Fibroblast of skin of abdomen (primary cell): ENCODE data around the gene ZNF493. TPM values are rescaled to one million over a fixed set of nuclear protein-coding genes. Genes with fewer than 3 reads are reported as not detected.
A peak's percentile ranks its signal among the peaks of the same experiment; 100 is the strongest.

Experiments used
- DNase-seq: peaks from one replicate; pipeline ENCODE4 v3.0.0-alpha.2; 2013
- polyA plus RNA-seq, 2 experiments: library from polyadenylated mRNA; unstranded; fragments of 120-200 nt; gene quantifications; one replicate each; pipeline ENCODE4 v1.2.1, GENCODE V29; 2013; ENCODE audit not compliant: insufficient read length in 2 of 2

ZNF493 gene
- 3.0 TPM for polyA plus RNA-seq (2013, experiment 1 of 2; ENCODE audit: insufficient read length)
- 2.9 TPM for polyA plus RNA-seq (2013, experiment 2 of 2; ENCODE audit: insufficient read length)

DNA sequence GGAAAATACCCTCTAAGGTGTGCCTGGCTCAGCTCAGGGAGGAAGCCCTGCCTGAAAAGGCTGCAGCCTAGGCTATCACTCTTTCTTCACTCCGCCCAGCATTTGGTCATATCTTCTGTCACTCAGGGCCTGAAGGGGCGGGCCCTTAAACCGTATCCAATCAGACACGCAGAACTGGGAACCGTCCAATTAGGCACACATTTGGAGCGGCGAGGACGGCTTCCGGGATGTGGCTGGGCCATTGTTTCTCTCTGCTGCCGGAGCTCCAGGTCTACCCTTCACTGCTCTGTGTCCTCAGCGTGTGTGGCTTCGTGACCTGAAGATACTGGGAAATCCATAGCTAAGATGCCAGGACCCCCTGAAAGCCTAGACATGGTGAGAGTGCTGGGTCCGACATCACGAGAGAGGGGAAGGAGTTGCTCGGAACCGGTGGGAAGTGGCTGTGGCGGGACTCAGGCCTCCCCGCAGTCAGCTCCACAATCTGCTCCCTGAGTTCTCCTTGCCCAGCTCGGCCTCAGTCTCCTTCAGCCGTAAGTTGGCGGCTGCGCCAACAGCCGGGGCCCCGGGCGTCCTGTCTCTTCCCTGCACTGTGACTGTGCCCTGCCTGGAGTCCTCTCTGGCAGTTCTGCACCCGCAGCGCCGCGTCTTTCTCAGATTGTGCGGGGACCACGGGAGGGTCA lies at the start of gene ZNF493:
Gene ZNF493 (plus strand): TSS at position 241 of the 680 bp plus-strand sequence. CDS start 105 bp downstream, at position 346.
- DNase-seq: peak; percentile 94

DNA sequence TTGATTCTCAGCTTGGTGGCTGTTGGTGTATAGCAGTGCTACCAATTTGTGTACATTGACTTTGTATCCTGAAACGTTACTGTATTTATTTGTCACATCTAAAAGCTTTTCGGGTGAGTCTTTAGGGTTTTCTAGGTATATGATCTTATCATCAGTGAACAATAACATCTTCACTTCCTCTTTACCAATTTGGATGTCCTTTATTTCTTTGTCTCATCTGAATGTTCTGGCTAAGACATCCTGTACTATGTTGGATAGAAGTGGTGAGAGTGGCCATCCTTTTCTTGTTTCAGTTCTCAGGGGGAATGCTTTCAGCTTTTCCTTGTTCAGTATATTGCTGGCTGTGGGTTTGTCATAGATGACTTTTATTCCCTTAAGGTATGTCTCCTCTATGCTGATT lies 44.1 kb upstream of the ZNF493 start:
- DNase-seq: no peak

DNA sequence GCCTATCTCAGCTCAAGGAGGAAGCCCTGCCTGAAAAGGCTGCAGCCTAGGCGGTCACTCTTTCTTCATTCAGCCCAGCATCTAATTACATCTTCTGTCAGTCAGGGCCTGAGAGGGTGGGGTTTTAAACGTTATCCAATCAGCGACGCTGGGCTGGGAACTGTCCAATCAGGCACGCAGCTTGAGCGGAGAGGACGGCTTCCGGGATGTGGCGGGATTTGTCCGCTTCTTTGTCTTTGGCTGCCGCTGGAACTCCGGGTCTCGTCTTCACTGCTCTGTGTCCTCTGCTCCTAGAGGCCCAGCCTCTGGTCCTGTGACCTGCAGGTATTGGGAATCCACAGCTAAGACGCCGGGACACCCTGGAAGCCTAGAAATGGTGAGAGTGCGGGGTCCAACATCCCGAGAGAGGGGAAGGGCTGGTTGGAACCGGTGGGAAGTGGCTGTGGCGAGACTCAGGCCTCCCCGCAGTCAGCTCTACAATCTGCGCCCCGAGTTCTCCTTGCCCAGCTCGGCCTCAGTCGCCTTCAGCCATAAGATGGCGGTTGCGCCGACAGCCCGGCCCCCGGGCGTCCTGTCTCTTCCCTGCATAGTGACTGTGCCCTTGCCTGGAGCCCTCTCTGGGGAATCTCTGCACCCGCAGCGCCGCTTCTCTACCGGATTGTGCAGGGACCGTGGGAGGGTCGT lies 38.0 kb upstream of the ZNF493 start, which contains the start of gene ZNF738:
Gene ZNF738 (plus strand): TSS at position 233 of the 684 bp plus-strand sequence. CDS start 141 bp downstream, at position 374.
- DNase-seq: peak; percentile 95

DNA sequence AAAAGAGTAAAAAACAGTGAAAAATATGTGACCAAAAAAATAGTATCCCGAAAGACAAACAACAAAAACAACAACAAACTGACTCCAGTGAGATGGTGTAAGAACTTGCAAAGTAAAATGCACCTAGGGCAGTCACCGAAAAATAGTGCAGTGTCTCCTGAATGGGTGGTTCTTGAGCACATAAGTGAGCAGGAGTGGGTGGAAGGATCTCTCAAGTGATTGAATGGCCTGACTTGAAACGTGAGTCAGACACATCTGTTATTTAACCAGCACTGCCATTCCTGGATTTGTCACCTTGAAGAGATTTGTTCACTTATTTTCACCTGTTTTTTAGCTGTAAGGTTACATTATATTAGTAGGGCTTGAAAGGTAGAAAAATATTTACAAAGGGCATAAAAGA lies 34.6 kb upstream of the ZNF493 start:
- DNase-seq: no peak

DNA sequence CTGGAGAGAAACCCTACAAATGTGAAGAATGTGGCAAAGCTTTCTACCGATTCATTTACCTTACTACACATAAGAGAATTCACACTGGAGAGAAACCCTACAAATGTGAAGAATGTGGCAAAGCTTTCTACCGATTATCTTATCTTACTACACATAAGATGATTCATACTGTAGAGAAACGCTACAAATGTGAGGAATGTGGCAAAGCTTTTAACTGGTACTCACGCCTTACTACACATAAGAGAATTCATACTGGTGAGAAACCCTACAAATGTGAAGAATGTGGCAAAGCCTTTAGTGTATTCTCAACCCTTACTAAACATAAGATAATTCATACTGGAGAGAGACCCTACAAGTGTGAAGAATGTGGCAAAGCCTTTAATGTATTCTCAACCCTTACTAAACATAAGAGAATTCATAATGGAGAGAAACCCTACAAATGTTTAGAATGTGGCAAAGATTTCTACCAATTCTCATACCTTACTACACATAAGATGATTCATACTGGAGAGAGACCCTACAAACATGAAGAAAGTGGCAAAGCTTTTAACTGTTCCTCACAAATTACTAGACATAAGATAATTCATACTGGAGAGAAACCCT lies 12.9 kb upstream of the ZNF493 start:
- no peak for DNase-seq

DNA sequence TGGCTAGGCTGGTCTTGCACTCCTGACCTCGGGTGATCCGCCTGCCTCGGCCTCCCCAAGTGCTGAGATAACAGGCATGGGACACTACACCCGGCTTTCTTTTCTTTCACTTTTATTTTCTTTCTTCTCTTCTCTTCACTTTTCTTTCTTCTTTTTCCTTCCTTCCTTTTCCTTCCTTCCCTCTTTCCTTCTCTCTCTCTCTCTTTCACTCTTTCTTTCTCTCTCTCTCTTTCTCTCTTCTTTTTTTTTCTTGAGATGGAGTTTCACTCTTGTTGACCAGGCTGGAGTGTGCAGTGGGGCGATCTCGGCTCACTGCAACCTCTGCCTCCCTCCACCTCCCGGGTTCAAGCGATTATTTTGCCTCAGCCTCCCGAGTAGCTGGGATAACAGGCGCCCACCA lies 812 bp upstream of the ZNF493 start:
- DNase-seq: no peak

DNA sequence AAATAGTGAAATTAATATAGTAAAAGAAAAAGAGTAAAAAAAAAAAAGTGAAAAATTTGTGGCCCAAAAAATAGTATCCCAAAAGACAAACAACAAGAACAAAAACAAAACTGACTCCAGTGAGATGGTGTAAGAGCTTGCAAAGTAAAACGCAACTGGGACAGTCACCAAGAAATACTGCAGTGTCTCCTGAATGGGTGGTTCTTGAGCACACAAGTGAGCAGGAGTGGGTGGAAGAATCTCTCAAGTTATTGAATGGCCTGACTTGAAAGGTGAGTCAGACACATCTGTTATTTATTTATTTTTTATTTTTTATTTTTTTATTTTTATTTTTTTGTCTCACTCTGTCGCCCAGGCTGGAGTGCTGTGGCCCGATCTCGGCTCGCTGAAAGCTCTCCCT lies 1.9 kb downstream of the ZNF493 start:
- no peak for DNase-seq

DNA sequence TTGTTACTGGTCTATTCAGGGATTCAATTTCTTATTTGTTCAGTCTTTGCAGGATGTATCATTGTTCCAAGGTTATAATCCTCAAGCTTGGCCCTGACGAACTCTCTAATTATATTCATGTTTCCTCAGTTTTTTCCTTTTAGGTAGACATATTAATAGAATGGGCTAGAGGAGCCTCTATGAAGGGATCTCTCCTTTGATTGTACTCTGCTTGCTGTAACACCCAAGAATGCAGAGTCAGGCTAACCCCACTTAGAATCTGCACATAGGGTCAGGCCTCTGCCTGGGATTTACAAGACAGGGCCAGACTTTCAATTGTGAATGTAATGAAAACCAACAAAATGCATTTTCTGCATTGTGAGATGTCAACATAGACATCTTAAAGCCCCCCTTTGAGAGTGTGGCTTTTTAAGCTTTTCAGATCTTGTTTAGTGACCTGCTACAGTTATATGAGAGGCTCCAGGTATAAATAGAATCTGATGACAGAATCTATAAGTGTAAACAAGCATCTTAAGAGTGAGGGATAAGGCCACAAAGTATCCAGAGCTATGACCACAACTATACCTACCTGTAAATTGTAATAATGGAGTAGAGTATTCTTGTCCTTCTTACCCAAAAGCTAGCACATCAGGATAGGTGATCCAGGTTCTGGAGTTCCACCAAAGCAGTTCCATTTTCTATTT lies 5.5 kb downstream of the ZNF493 start:
- no peak for DNase-seq

DNA sequence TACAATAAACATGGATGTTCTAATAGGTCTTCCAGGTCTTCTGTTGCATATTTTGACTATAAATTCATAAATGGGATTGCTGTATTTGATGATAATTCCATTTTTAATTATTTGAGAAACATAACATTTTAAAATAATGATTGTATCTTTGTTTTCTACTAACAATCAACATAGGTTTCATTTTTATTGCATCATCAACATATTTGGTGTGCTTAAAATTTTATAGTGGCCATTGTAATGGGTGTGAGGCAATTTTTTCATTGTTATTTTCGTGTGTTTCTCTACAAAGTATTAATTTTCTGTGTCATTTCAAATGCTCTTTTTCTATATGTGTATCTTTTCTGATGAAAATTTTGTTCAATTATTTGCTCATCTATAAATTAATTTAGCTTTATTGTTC lies 13.2 kb downstream of the ZNF493 start:
- DNase-seq: no peak

DNA sequence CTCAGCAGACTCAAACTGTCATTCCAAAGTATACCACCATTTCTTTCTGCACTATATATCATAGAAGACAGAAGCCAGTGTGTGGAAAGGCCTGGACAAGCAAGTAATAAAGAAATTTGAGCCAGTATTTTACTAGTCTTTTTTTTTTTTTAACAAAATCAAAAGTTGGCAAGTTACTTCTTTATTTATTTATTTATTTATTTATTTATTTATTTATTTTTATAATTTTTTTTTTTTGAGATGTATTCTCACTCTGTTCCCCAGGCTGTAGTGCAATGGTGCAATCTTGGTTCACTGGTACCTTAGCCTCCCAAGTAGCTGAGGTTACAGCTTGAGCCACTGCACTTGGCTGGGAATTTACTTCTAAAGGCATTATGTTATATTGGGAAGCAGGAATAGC lies 25.3 kb downstream of the ZNF493 start:
- DNase-seq: no peak

DNA sequence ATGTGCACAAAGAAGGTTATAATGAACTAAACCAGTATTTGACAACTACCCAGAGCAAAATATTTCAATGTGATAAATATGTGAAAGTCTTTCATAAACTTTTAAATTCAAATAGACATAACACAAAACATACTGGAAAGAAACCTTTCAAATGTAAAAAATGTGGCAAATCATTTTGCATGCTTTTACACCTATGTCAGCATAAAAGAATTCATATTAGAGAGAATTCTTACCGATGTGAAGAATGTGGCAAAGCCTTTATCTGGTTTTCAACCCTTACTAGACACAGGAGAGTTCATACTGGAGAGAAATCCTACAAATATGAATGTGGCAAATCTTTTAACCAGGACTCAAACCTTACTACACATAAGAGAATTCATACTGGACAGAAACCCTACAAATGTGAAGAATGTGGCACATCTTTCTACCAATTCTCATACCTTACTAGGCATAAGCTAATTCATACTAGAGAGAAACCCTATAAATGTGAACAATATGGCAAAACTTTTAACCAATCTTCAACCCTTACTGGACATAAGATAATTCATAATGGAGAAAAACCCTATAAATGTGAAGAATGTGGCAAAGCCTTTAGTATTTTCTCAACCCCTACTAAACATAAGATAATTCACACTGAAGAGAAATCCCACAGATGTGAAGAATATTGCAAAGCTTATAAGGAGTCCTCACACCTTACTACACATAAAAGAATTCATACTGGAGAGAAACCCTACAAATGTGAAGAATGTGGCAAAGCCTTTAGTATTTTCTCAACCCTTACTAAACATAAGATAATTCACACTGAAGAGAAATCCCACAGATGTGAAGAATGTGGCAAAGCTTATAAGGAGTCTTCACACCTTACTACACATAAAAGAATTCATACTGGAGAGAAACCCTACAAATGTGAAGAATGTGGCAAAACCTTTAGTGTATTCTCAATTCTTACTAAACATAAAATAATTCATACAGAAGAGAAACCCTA lies 26.4 kb downstream of the ZNF493 start:
- DNase-seq: no peak

DNA sequence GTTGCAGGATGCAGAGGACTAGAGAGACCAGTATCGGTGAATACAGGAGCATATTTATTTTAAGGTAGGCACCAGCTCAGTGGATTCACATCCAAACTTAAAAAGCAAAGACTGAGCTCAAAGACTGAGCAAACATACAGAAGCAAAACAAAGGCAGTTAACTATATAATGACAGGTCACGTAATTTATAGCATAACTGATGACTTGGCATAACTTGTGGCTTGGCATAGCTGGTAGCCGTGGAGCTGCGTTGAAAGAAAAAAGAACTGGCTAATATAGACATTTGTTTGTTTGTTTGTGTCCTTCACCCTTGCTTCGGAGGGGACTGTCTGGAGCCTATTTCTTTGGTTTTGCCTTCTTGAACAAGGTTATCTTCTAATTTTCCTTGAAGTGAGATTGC lies 33.7 kb downstream of the ZNF493 start:
- DNase-seq: no peak

DNA sequence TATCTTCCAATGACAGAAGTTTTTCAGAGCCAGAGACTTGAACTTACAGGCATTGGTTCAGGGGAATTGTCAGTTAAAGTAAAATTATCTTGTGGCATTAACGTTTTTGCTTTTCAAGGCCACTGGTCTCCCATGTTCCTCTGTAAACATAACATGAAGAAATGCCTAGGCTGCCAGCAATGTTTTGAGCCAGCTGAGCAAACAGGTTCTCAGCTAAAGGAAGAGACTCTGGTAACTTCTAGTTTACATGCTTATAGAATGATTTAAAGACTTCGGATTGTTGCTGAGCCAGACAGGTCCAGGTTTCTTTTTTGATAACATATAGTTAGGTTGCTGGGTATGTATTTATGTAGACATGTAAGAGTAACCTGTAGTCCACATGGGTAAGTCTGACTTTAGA lies 35.7 kb downstream of the ZNF493 start:
- no peak for DNase-seq

DNA sequence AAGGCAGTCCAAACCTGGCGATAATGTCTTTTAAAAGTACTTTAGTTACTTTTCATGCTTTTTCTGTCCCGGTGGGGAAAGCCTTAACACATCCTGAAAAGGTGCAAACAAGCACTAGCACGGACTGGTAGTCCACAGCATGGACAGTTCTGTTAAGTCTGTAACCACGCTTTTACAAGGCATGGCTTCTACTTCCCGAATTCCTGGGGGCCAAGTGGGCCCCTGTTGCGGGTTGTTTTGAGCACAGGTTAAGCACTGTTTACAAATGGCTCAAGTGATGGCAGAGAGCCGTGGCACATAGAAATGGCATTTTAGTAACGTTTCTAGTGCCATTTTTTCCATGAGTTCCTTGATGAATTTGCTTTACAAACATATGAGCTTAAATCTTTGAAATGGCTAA lies 37.6 kb downstream of the ZNF493 start:
- DNase-seq: no peak

DNA sequence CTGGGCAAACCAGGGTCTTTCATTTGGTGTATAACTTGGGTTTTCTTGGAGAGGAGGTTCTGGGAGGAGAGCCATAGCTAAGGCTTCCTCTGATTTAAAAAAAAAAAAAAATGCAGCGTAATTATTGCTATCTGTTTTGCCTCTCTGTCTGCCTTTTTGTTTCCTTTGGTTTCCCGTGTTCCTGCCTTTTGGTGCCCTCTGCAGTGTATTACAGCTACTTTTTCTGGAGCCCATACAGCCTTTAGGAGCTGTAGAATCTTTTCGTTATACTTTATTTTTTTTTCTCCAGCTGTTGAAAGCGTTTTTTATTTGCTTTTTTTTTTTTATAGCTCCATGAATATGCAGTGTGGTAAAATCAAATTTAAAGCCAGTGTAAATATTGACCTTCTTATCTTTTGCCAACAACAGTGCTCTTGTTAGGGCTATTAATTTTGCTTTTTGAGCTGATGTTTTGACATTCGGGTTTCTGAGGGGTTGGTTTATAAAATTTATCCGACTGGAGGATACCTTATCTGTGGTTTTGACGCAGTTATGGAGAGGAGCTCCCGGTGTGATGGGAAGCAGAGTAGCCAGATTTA lies 38.1 kb downstream of the ZNF493 start:
- no peak for DNase-seq

DNA sequence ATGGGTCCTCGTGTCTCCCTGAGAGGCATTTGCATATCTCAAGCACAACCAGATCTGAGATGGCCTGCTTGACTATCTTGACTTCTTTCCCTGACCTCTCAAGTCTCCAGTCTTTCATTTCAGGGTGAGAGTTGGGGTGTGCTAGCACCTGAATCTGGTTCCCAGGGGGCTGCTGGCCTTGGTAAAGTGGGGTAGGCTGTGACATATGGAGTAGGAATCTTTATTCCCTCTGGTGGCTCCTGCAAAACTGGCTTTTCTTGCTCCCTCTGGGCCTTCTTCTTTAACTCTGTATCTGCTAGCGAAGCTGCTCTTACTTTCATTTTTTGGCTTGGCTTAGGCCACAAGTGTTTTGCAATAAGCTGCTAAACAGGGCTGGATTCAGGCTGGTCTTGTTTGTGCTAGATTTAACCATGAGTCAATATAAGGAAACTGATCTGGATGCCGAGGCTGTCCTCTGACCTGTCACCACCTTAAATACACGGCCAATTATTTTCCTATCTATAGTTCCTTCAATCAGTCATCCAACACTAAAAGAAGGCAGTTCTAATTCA lies 42.3 kb downstream of the ZNF493 start:
- no peak for DNase-seq

DNA sequence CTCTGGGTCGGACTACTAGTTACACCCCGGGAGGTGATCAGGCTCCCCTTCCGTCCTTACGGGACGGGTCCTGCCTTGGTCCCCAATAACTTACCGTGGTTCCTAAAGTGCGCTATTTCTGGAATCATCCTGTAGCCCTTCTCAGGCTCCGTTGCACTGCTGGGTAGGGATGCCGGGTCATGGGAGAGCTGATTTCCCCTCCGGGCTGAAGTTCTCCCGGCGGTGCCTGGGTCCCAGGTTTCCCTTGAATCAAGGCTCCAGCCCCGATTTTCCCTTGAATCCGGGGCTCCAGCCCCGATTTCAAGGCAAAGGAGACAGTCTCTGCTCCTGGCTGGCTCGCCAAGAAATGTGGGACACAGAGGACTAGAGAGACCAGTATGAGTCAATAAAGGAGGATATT lies 43.4 kb downstream of the ZNF493 start:
- no peak for DNase-seq

DNA sequence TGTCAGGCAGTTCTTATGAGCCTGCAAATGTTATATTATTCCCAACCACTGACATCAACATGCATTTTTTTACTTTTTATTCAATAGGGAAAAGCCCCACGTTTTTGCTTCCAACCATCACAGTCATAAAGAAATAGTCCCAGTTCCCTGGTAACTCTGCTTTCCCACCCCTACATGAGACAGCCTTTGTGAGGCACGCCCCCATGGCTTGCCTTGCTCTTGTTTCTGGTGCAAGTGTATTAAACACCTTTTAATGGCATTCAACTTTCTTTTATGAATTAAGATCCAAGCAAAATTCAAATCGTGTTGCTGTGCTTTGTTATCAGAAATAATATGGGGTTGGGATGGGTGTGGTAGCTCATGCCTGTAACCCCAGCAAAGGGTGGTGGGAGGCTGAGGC lies 54.3 kb downstream of the ZNF493 start:
- DNase-seq: no peak

DNA sequence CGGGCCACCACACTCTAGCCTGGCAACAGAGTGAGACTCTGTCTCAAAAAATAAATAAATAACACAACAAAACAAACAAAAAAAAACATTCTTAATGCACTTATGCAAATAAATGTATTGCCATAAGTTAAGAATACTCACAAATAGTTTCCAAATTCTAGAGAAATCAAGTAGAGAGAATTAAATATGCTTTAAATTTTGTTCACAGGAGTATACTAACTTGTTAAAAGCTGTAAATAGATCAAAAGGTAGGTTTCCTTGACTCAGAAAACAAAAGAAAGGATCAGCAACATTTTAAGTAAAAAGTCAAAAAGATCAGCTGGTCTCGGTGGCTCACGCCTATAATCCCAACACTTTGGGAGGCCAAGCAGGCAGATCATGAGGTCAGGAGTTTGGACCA lies 58.0 kb downstream of the ZNF493 start:
- DNase-seq: no peak

DNA sequence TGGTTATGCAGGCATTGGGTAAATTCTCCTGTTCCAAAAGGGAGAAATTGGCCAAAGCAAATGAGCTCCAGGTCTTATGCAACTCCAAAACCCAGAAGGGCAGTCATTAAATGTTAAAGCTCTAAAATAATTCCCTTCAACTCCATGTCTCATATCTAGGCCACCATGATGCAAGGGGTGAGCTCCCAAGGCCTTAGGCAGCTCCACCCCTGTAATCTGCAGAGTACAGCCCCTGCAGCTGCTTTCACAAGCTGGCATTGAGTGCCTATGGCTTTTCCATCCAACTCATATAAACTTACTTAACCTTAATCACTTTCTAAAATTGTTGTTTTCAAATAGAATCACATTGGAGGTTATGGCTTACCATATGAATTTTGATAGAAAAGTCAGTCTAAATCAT lies 63.8 kb downstream of the ZNF493 start:
- no peak for DNase-seq

DNA sequence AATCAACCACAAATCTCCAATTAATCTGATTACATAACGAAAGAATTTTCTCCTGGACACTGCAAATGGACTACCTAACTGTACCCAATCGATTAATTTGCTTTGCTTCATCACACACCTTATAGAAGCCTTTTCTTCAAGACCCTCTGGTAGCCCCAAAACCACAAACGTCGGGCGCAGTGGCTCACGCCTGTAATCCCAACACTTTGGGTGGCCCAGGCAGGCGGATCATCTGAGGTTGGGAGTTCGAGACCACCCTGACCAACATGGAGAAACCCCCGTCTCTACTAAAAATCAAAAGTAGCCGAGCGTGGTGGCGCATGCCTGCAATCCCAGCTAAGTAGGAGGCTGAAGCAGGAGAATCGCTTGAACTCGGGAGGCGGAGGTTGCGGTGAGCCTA lies 65.6 kb downstream of the ZNF493 start:
- DNase-seq: no peak
